Peyer's patch (tissue), 4 donors: ENCODE results near the gene AMDHD2. TPM values are rescaled to one million over a fixed set of nuclear protein-coding genes. Genes with fewer than 3 reads are reported as not detected.

Experiments
- small RNA-seq, 2 donors: library from RNA; depleted of rRNA; stranded (forward); fragments of <200 nt; gene quantifications; one replicate each; pipeline ENCODE3, GENCODE V24; 2016
- total RNA-seq, 4 donors: library from RNA; depleted of rRNA; stranded (reverse); fragments of >200 nt; gene quantifications; one replicate each; pipeline ENCODE4 v1.1.0, GENCODE V29; 2016

AMDHD2 gene
- total RNA-seq, 4 donors from 2014 or later, result 56.0 to 173 (median 83.8) TPM

Small RNA genes lying within 50 kb of the gene (small RNA-seq; reads per million reads assigned to genes)
- gene AC093525.1, result 0 reads per million in 2 donors
- 0 to 0.59 reads per million in 2 donors for gene MIR3178

Other genes starting within 250 kb of the AMDHD2 start
- gene ABCA3, start 179.6 kb upstream of the AMDHD2 start, total RNA-seq, result 1 to 10 TPM; 3.2 to 6.6 (median 4.6) TPM
- gene CCNF, start 90.9 kb upstream of the AMDHD2 start, total RNA-seq, result 10 to 100 TPM in 1 of 4 donors, 1 to 10 TPM in 3; 4.7 to 19.8 (median 6.9) TPM
- gene TEDC2, start 60.3 kb upstream of the AMDHD2 start, total RNA-seq, result 10 to 100 TPM in 1 of 4 donors, 1 to 10 TPM in 3; 1.4 to 13.2 (median 3.7) TPM
- gene NTN3, start 49.1 kb upstream of the AMDHD2 start, total RNA-seq, result not detected
- 10 to 100 TPM in 3 of 4 donors, 1 to 10 TPM in 1; 5.6 to 16.2 (median 13.6) TPM for gene TBC1D24, start 45.2 kb upstream of the AMDHD2 start, total RNA-seq
- 100 to 1,000 TPM in 2 of 4 donors, 10 to 100 TPM in 2; 27.2 to 116 (median 101) TPM for gene ATP6V0C, start 6.4 kb upstream of the AMDHD2 start, total RNA-seq
- gene CEMP1, start 11.0 kb downstream of the AMDHD2 start, total RNA-seq, result 10 to 100 TPM in 1 of 4 donors, 1 to 10 TPM in 1, not detected in 2; 9.4 to 11.4 TPM
- gene PDPK1, start 17.6 kb downstream of the AMDHD2 start, total RNA-seq, result 100 to 1,000 TPM in 1 of 4 donors, 10 to 100 TPM in 3; 38.8 to 128 (median 85.1) TPM
- 10 to 100 TPM; 23.1 to 85.6 (median 56.4) TPM for gene KCTD5, start 162.2 kb downstream of the AMDHD2 start, total RNA-seq
- 1 to 10 TPM in 2 of 4 donors, not detected in 2; 1.2 TPM for gene PRSS27, start 199.9 kb downstream of the AMDHD2 start, total RNA-seq
- 1,000 to 10,000 TPM in 3 of 4 donors, 100 to 1,000 TPM in 1; 683 to 3,742 (median 1,673) TPM for gene SRRM2, start 232.3 kb downstream of the AMDHD2 start, total RNA-seq